COLO668 (cell line): Measurements from ENCODE around the gene CHMP4B.

Experiments used
- DNase-seq: peaks from one replicate; lab custom pipeline; 2025; ENCODE audit not compliant: unreplicated experiment; lab: John Stamatoyannopoulos, UW

CHMP4B gene

DNA sequence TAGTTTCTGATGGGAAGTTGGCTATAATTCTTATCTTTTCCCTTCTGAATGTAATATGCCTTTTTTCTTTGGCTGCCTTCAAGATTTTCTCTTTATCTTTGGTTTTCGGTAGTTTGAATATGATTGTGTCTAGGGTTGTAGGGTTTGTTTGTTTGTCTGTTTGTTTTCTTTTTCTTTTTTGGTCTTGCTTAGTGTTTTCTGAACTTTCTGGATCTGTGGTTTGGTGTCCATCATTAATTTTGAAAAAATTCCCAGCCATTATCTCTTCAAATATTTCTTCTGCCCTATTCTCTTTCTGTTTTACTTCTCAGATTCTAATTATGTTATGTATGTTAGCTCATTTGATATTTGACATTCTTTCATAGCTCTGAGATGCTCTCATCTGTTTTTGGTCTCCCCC lies 79.4 kb downstream of the CHMP4B start:
- no peak for DNase-seq

GRCh38 chr20:33893314-33893713 lies 82.2 kb downstream of the CHMP4B start:
- no peak for DNase-seq

GRCh38 chr20:33894798-33895197 lies 83.7 kb downstream of the CHMP4B start:
- no peak for DNase-seq

DNA sequence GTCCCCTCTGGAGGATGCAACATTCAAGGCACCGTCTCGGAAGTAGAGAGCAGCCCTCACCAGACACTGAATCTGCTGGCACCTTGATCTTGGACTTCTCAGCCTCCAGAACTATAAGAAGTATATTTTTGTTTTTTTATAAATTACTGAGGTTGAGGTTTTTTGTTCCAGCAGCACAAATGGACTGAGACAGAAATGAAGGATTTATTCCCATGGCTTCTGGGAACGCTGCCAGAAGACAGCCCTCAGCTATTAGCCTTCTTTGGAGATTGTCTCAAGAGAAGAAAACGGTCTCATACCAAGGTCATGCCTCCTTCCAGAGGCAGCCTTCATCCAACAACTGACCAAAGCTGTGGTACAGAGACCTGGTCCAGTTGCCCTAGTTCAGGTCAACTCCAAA lies 85.4 kb downstream of the CHMP4B start:
- DNase-seq, result no peak

GRCh38 chr20:33897313-33897912 lies 86.3 kb downstream of the CHMP4B start:
- DNase-seq, result no peak

- no peak for DNase-seq
Observed at GRCh38 chr20:33899106-33899505, 88.0 kb downstream of the CHMP4B start.

DNA sequence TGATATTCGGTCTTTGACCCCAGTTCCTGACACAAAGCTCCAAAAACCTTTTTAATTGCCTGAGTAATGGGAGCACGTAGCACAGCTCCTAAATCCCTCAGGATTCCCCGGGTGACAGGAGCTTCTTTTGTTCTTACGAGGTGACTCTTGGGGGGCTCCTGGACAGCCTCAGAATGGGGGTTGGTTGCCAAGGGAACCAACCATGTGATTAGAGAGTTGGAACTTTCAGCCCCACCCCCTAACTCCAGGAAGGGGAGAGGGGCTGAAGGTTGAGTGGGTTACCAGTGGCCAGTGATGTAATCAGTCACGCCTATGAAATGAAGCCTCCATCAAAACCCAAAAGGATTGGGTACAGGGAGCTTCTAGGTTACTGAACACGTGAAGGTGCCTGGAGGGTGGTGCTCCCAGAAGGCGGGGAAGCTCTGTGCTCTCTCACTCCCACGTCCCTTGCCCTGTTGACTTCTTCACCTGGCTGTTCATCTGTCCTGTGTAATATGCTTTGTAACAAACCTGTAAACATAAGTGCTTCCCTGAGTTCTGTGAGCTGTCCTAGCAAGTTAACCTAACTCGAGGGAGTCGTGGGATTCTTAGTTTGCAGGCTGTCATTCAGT lies 89.5 kb downstream of the CHMP4B start:
- no peak for DNase-seq

- DNase-seq, result no peak
Observed at GRCh38 chr20:33901132-33901523, 90.0 kb downstream of the CHMP4B start.

DNA sequence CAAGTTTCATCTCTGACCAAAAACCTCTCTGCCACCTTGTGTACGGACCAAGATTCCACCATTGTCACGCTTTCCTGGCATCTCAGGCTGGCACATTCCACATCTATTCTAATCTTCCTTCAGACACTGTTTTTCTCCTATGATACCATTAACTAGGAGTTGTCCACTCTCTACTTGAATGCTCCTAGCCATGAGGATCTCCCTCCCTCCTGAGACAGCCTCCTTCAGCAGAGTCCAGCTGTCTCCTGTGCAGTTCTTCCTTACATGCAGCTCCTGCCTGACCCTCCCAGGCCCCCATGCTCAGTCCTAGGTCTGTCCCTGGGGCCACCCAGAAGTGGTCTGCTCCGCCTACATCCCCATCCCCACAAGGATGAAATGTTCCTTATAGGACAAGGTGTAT lies 90.9 kb downstream of the CHMP4B start:
- no peak for DNase-seq
